HepG2 (cell line): Measurements from ENCODE around the gene VPS11. TPM values are rescaled to one million over a fixed set of nuclear protein-coding genes. Genes with fewer than 3 reads are reported as not detected.

Source experiments
- ARNTL ChIP-seq: sonication (generic); formaldehyde crosslinking; IDR thresholded peaks from 2 replicates; pipeline ENCODE4 v1.4.0; 2020; ENCODE audit warnings: mild to moderate bottlenecking, missing genetic modification reagents
- FOSL1 ChIP-seq: sonication (generic); formaldehyde crosslinking; IDR thresholded peaks from 2 replicates; pipeline ENCODE4 v1.9.0; 2021; ENCODE audit warnings: missing genetic modification reagents, borderline replicate concordance
- HCFC1 ChIP-seq: fragments of 150-350 bp; IDR thresholded peaks from 2 replicates; pipeline ENCODE4 v1.6.1; 2014; ENCODE audit warnings: low read depth, low read length
- HNRNPL ChIP-seq: fragments of 200-400 bp; formaldehyde crosslinking; IDR thresholded peaks from 2 replicates; pipeline ENCODE4 v1.6.1; 2017; ENCODE audit warnings: mild to moderate bottlenecking, low read depth, low read length
- KDM1A ChIP-seq: IDR thresholded peaks from 2 replicates; pipeline ENCODE4 v1.6.1; 2016; ENCODE audit warnings: missing compliant biosample characterization
- MATR3 ChIP-seq: sonication (generic); formaldehyde crosslinking; IDR thresholded peaks from 2 replicates; pipeline ENCODE4 v1.4.0; 2020; ENCODE audit warnings: missing genetic modification reagents
- MAZ ChIP-seq, 2 experiments: sonication (generic) in 1 of 2; formaldehyde crosslinking in 1 of 2; IDR thresholded peaks; 2 replicates each; pipeline versions ENCODE4 v1.5.0 to v1.6.1; 2012 to 2020; ENCODE audit warnings: low read depth in 2 of 2, mild to moderate bottlenecking in 2 of 2, borderline replicate concordance in 1 of 2, improper control_type of control experiment in 1 of 2, low read length in 1 of 2, missing genetic modification reagents in 1 of 2, moderate library complexity in 1 of 2
- MTA3 ChIP-seq: sonication (generic); formaldehyde crosslinking; IDR thresholded peaks from 2 replicates; pipeline ENCODE4 v1.4.0; 2020; ENCODE audit warnings: missing genetic modification reagents
- NKX3-1 ChIP-seq: sonication (generic); formaldehyde crosslinking; IDR thresholded peaks from 2 replicates; pipeline ENCODE4 v1.5.0; 2020; ENCODE audit warnings: missing genetic modification reagents
- NR2F1 ChIP-seq, 2 experiments: fragments of 450-650 bp in 1 of 2; formaldehyde crosslinking in 1 of 2; IDR thresholded peaks; 2 replicates each; pipeline versions ENCODE4 v1.5.0 to v1.6.1; 2016 to 2020; ENCODE audit warnings: mild to moderate bottlenecking in 1 of 2, missing compliant biosample characterization in 1 of 2, missing genetic modification reagents in 1 of 2, moderate library complexity in 1 of 2
- PTBP1 ChIP-seq: fragments of 200-400 bp; formaldehyde crosslinking; IDR thresholded peaks from 2 replicates; pipeline ENCODE4 v1.6.1; 2018; ENCODE audit warnings: low read length, low read depth; ENCODE audit not compliant: poor library complexity, severe bottlenecking
- SATB2 ChIP-seq: sonication (generic); formaldehyde crosslinking; IDR thresholded peaks from 2 replicates; pipeline ENCODE4 v1.5.0; 2020; ENCODE audit warnings: missing genetic modification reagents
- SRSF4 ChIP-seq: fragments of 200-400 bp; formaldehyde crosslinking; IDR thresholded peaks from one replicate; pipeline ENCODE4 v1.6.1; 2018; ENCODE audit warnings: mild to moderate bottlenecking, low read depth, low read length, moderate library complexity; ENCODE audit not compliant: poor library complexity, severe bottlenecking
- TAF1 ChIP-seq: sonication (generic); formaldehyde crosslinking; IDR thresholded peaks from 2 replicates; pipeline ENCODE4 v1.4.0; 2020; ENCODE audit warnings: missing genetic modification reagents
- TERF1 ChIP-seq: sonication (generic); formaldehyde crosslinking; IDR thresholded peaks from 2 replicates; pipeline ENCODE4 v1.8.0; 2022; ENCODE audit warnings: mild to moderate bottlenecking, missing genetic modification reagents, moderate library complexity
- ZBTB3 ChIP-seq: sonication (generic); formaldehyde crosslinking; IDR thresholded peaks from 2 replicates; pipeline ENCODE4 v1.4.0; 2020; ENCODE audit warnings: low read depth, mild to moderate bottlenecking, moderate library complexity, missing genetic modification reagents, borderline replicate concordance
- ZNF274 ChIP-seq: sonication (generic); formaldehyde crosslinking; IDR thresholded peaks from 2 replicates; pipeline ENCODE4 v1.5.1; 2020; ENCODE audit warnings: mild to moderate bottlenecking, missing genetic modification reagents
- ZNF331 ChIP-seq: sonication (generic); formaldehyde crosslinking; IDR thresholded peaks from 2 replicates; pipeline ENCODE4 v1.4.0; 2020; ENCODE audit warnings: missing genetic modification reagents
- ZNF468 ChIP-seq: sonication (generic); formaldehyde crosslinking; IDR thresholded peaks from 2 replicates; pipeline ENCODE4 v1.8.0; 2022; ENCODE audit warnings: mild to moderate bottlenecking, moderate library complexity, missing genetic modification reagents
- ZNF543 ChIP-seq: sonication (generic); formaldehyde crosslinking; IDR thresholded peaks from 2 replicates; pipeline ENCODE4 v1.4.0; 2020; ENCODE audit warnings: mild to moderate bottlenecking, missing genetic modification reagents
- ZNF562 ChIP-seq: sonication (generic); formaldehyde crosslinking; IDR thresholded peaks from 2 replicates; pipeline ENCODE4 v1.8.0; 2022; ENCODE audit warnings: missing genetic modification reagents, borderline replicate concordance
- ZNF605 ChIP-seq: sonication (generic); formaldehyde crosslinking; IDR thresholded peaks from 2 replicates; pipeline ENCODE4 v1.8.0; 2022; ENCODE audit warnings: mild to moderate bottlenecking, missing genetic modification reagents
- ZNF674 ChIP-seq: sonication (generic); formaldehyde crosslinking; IDR thresholded peaks from 2 replicates; pipeline ENCODE4 v1.5.0; 2020; ENCODE audit warnings: low read depth, mild to moderate bottlenecking, missing genetic modification reagents
- ZNF720 ChIP-seq: sonication (generic); formaldehyde crosslinking; IDR thresholded peaks from 2 replicates; pipeline ENCODE4 v1.4.0; 2020; ENCODE audit warnings: missing genetic modification reagents
- ZNF772 ChIP-seq: sonication (generic); formaldehyde crosslinking; IDR thresholded peaks from 2 replicates; pipeline ENCODE4 v1.5.0; 2020; ENCODE audit warnings: mild to moderate bottlenecking, missing genetic modification reagents
- polyA plus RNA-seq, 8 experiments: library from polyadenylated mRNA; depleted of rRNA in 3 of 8; stranded (reverse) in 7 of 8; unstranded in 1 of 8; fragments of >200 nt; fragmentation: Illumina TruSeq in 4 of 8; extraction: Trizol in 4 of 8; gene quantifications; 2 replicates each; pipeline versions ENCODE4 v1.2.1 to v1.2.3, GENCODE V29; 2011 to 2016; ENCODE audit warnings: low read depth in 4 of 8, missing spikeins in 1 of 8, mixed read lengths in 1 of 8; ENCODE audit not compliant: insufficient read depth in 1 of 8
- total RNA-seq, 5 experiments: library from RNA; depleted of rRNA; stranded (reverse); fragments of >200 nt; fragmentation: Illumina TruSeq; extraction: Trizol; gene quantifications; 2 replicates each; pipeline ENCODE4 v1.2.3, GENCODE V29; 2016; ENCODE audit warnings: low read depth in 1 of 5
- TF ChIP-seq, protein P1 (sequence below): sonication (generic); formaldehyde crosslinking; IDR thresholded peaks from 2 replicates; pipeline ENCODE4 v1.5.0; 2020; ENCODE audit warnings: missing genetic modification reagents
- TF ChIP-seq, protein P2 (sequence below): sonication (generic); formaldehyde crosslinking; IDR thresholded peaks from 2 replicates; pipeline ENCODE4 v1.4.0; 2020; ENCODE audit warnings: missing genetic modification reagents

VPS11 gene
- total and polyA plus RNA-seq, 2 of the 13 experiments (the other 11 are each of a cell fraction or from before 2014, with no cell fraction given), result 13.7 to 21.6 TPM

GRCh38 chr11:119029340-119030028 is 38.1 kb upstream of the VPS11 start (continued):
- TF ChIP-seq MAZ (IDR thresholded peaks at IDR 0.05; ENCODE audit: borderline replicate concordance, low read depth, low read length), result no peak
- TF ChIP-seq MAZ (CRISPR knock-in tag; IDR thresholded peaks at IDR 0.05; ENCODE audit: low read depth), result peak; percentile 39; the same call in 1 of the 2 replicates
- no peak for TF ChIP-seq PTBP1
- no peak for TF ChIP-seq HCFC1
- no peak for TF ChIP-seq HNRNPL
- no peak for TF ChIP-seq ZBTB3 (CRISPR knock-in tag)
- 0 out of 4 replicates have a peak, but pooled peaks of 1 of the 2 experiments have one; percentile 15 for TF ChIP-seq NR2F1 (CRISPR knock-in tag; IDR thresholded peaks at IDR 0.05)
- TF ChIP-seq SRSF4, result no peak
- no peak for TF ChIP-seq ZNF562 (CRISPR knock-in tag)
- no peak for TF ChIP-seq SATB2 (CRISPR knock-in tag)
- TF ChIP-seq, protein P1, sequence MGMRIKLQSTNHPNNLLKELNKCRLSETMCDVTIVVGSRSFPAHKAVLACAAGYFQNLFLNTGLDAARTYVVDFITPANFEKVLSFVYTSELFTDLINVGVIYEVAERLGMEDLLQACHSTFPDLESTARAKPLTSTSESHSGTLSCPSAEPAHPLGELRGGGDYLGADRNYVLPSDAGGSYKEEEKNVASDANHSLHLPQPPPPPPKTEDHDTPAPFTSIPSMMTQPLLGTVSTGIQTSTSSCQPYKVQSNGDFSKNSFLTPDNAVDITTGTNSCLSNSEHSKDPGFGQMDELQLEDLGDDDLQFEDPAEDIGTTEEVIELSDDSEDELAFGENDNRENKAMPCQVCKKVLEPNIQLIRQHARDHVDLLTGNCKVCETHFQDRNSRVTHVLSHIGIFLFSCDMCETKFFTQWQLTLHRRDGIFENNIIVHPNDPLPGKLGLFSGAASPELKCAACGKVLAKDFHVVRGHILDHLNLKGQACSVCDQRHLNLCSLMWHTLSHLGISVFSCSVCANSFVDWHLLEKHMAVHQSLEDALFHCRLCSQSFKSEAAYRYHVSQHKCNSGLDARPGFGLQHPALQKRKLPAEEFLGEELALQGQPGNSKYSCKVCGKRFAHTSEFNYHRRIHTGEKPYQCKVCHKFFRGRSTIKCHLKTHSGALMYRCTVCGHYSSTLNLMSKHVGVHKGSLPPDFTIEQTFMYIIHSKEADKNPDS (CRISPR knock-in tag), result no peak
- TF ChIP-seq ZNF720 (CRISPR knock-in tag), result no peak
- no peak for TF ChIP-seq KDM1A (CRISPR knock-in tag)
- no peak for TF ChIP-seq NKX3-1
- no peak for TF ChIP-seq ZNF468
- TF ChIP-seq TERF1 (CRISPR knock-in tag), result no peak
- no peak; the same call in 1 of the 2 replicates for TF ChIP-seq ZNF605 (CRISPR knock-in tag)
- no peak for TF ChIP-seq ZNF674 (CRISPR knock-in tag)
- no peak for TF ChIP-seq MATR3 (CRISPR knock-in tag)
- peak; percentile 62; the same call in 1 of the 2 replicates for TF ChIP-seq TAF1 (CRISPR knock-in tag)
- TF ChIP-seq ZNF543 (CRISPR knock-in tag), result no peak; the same call in 1 of the 2 replicates
- 0 out of 2 replicates have a peak, but pooled peaks have one; percentile 52 for TF ChIP-seq ARNTL (CRISPR knock-in tag)
- TF ChIP-seq, protein P2, sequence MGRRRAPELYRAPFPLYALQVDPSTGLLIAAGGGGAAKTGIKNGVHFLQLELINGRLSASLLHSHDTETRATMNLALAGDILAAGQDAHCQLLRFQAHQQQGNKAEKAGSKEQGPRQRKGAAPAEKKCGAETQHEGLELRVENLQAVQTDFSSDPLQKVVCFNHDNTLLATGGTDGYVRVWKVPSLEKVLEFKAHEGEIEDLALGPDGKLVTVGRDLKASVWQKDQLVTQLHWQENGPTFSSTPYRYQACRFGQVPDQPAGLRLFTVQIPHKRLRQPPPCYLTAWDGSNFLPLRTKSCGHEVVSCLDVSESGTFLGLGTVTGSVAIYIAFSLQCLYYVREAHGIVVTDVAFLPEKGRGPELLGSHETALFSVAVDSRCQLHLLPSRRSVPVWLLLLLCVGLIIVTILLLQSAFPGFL (CRISPR knock-in tag), result no peak
- no peak for TF ChIP-seq FOSL1 (CRISPR knock-in tag)
- no peak for TF ChIP-seq MTA3 (CRISPR knock-in tag)
- TF ChIP-seq ZNF331, result peak; percentile 77
- TF ChIP-seq ZNF772, result no peak
- TF ChIP-seq ZNF274, result no peak
